Measurements from ENCODE around the gene MTF2.

- TF ChIP-seq YY1 (IDR thresholded peaks at IDR 0.05; ENCODE audit: insufficient read depth, insufficient read length) (no peak), SUZ12 (IDR thresholded peaks at IDR 0.05; ENCODE audit: extremely low read depth, insufficient read depth, insufficient read length) (no peak), ZNF274 (IDR thresholded peaks at IDR 0.05; ENCODE audit: low read depth, low read length) (no peak)
These were observed 45.3 kb upstream of the MTF2 start for GRCh38 chr1:93033785-93034184.

Measured in NT2/D1 (cell line).